SJSA1 (cell line): ENCODE measurements around the gene TEDC2. TPM values are rescaled to one million over a fixed set of nuclear protein-coding genes. Genes with fewer than 3 reads are reported as not detected.
"Not testable (repeated sequence)": the region's sequence is repeated elsewhere in the genome, so short reads cannot be mapped to it uniquely, and the experiment has no call there.

ENCODE experiments used
- DNase-seq, 2 experiments: peaks; one replicate each; pipeline ENCODE4 v3.0.0-alpha.2; 2015 to 2020; ENCODE audit warnings: low spot score in 2 of 2, low read depth in 1 of 2
- H3K27ac ChIP-seq: fragments of 250-450 bp; sonication (Bioruptor Pico); 2 replicates; pipeline ENCODE4 v1.5.1; 2020; ENCODE audit warnings: mild to moderate bottlenecking, moderate library complexity
- H3K27me3 ChIP-seq: fragments of 250-450 bp; sonication (Bioruptor Pico); replicated peaks from 2 replicates; pipeline ENCODE4 v1.5.1; 2020; ENCODE audit warnings: mild to moderate bottlenecking, moderate library complexity
- H3K36me3 ChIP-seq: fragments of 250-450 bp; sonication (Bioruptor Pico); 2 replicates; pipeline ENCODE4 v1.5.1; 2020; ENCODE audit warnings: mild to moderate bottlenecking
- H3K4me1 ChIP-seq: fragments of 250-450 bp; sonication (Bioruptor Pico); replicated peaks from 2 replicates; pipeline ENCODE4 v1.6.1; 2021; ENCODE audit warnings: mild to moderate bottlenecking
- H3K4me3 ChIP-seq: fragments of 250-450 bp; sonication (Bioruptor Pico); 2 replicates; pipeline ENCODE4 v1.5.1; 2020; ENCODE audit warnings: mild to moderate bottlenecking
- H3K9me3 ChIP-seq: fragments of 250-450 bp; sonication (Bioruptor Pico); replicated peaks from 2 replicates; pipeline ENCODE4 v1.5.1; 2020; ENCODE audit warnings: mild to moderate bottlenecking
- total RNA-seq: library from RNA; depleted of rRNA; stranded (reverse); fragments of >200 nt; shearing (Covaris generic); gene quantifications from 2 replicates; pipeline ENCODE4 v1.2.3, GENCODE V29; 2014

Gene TEDC2
- total RNA-seq, 1 experiment from 2014 or later: 36.3 TPM

DNA sequence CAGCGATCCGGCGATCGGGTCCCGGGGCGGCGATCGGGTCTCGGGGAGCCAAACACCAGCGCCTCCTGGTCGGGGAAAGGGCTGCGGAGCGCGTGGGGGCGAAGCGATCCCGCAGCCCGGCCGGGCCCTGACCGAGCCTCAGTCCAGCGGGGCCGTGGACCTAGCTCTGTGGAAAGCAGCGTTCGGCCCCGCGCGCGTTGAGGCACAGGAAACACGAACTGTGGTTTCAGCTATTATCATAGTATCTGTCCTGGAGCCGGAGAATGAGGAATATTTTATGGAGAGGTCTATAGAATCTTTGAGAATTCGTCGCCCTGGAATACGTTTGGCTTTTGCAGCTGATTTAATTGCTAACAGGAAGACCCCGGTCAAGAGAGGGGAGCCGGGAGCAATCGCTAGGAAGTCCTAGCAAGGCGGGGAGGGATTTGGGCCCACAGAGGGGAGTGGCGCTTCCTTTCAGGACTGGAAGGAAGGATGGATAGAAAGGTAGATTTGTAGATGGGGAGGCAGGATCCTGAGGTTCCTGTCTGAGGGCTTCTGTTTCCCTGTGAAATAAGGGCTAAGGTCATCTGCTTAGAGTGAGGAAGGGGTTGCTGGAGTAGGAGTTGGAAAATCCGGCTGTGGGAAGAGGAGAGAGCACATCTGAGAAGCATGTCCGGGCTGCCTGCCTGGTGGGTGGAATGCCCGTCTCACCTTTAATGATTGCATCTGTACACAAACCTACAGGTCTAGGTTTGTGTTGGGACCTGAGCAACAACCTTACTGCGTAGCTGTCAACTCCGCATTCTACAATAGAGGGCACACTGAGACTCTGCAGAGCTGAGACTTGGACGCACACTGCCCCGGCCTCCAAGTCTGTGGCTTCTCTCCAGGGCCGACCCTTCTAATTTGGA lies 29.9 kb upstream of the TEDC2 start:
- Histone ChIP-seq H3K36me3 (peaks cover 57% of the 10 kb centered on the region), H3K9me3 (no peaks in the 10 kb centered on the region), H3K4me1 (peaks cover 20% of the 10 kb centered on the region), H3K4me3 (peak overlapping the region; percentile 98), H3K27me3 (no peaks in the 10 kb centered on the region), H3K27ac (peak overlapping the region; percentile 29)
- DNase-seq: peak in 1 of 2 experiments; percentile 28

DNA sequence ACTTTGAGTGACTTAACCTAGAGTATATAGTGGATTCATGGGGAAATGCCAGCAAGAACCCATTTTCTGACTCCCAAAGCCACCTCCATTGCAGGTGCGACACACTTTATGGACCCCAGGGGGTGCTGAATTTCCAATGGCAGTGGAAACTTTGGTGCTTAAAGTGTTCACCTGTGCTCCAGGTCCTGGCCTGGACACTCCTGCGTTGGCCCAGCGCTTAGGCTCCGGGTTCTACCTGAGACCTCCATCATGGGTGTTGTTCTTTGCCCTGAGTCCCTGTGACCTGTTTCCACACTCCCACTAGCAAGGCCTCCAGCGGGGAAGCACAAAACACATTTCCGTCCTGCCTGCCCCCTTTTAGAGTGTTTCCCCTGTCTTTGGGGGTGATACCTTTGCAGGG lies 27.6 kb upstream of the TEDC2 start:
- no peak for DNase-seq
- peaks cover 20% of the 10 kb centered on the region for H3K4me1 ChIP-seq
- no peak overlapping the region for H3K27ac ChIP-seq
- H3K36me3 ChIP-seq: peaks cover 77% of the 10 kb centered on the region
- no peaks in the 10 kb centered on the region for H3K9me3 ChIP-seq
- no peaks in the 10 kb centered on the region for H3K27me3 ChIP-seq
- H3K4me3 ChIP-seq: no peak overlapping the region

DNA sequence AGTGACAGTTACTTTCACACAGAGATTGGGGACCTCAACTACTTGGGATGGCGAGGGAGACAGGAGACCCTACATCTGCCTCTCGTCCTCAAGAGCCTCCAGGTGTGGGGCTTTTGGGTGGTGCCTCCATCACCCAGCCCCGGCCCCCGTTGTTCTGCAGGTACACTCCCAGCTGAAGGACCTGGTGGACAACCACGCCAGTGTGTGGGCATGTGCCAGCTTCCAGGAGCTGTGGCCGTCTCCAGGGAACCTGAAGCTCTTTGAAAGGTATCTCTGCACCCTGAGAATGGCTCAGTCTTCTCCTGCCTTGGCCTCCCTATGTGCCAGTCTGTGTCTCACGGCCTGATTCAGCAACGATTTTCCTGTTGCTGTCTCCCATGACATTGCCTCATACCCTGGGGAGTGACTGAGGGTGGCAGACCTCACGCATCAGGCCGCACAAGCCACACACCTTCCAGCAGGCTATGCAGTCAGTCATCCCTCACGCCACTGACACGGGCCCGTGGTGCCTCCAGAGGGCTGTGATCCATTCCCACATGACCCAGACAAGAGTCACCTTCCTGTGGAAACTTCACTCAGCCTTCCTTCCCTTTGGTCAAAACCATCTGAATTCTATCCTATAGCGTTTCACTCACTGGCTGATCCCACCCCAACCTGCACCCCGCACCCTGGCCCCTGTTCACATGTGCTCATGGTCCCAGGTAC lies 27.0 kb upstream of the TEDC2 start:
- no peak for DNase-seq

DNA sequence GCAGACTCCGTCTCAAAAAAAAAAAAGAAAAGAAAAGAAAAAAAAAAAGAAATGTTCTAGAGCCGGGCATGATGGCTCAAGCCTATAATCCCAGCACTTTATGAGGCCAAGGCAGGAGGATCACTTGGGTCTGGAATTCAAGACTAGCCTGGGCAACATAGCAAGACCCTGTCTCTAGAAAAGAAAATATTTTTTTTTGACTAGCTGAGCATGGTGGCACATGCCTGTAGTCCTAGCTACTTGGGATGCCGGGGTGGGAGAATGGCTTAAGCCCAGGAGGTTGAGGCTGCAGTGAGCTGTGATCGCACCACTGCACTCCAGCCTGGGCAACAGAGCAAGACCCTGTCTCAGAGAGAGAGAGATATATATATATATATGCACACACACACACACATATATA lies 24.7 kb upstream of the TEDC2 start:
- not testable (repeated sequence) for H3K27me3 ChIP-seq, H3K4me1 ChIP-seq, H3K27ac ChIP-seq, H3K4me3 ChIP-seq, DNase-seq, H3K9me3 ChIP-seq
- H3K36me3 ChIP-seq: peaks cover 97% of the 10 kb centered on the region

More for the DNA sequence above, 27.0 kb upstream of the TEDC2 start:
- Histone ChIP-seq H3K4me3 (no peak overlapping the region), H3K9me3 (no peaks in the 10 kb centered on the region), H3K4me1 (peaks cover 20% of the 10 kb centered on the region), H3K27me3 (no peaks in the 10 kb centered on the region), H3K27ac (no peak overlapping the region), H3K36me3 (peaks cover 83% of the 10 kb centered on the region)

DNA sequence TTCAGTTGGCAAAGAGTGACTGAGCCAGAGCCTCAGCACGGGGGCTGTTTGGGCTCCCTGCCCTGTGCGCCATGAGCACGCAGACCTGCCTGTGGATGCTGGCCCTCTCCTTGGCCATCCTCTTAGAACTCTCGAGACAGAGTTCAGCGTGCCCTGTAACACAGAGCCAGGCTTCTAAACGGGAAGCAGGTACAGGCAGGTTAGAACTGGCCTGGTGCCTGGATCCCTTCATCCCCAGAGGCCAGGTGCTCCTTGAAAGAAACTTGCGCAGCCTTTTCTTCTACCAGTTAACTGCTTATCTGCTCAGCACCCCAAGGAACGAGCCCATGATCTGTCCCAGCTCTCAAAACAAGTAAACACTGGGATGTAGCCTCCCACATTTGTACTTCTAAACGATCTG lies 23.8 kb upstream of the TEDC2 start:
- Histone ChIP-seq H3K4me1 (no peaks in the 10 kb centered on the region; the same call in 1 of the 2 replicates), H3K27me3 (no peaks in the 10 kb centered on the region), H3K36me3 (peaks cover 96% of the 10 kb centered on the region), H3K27ac (no peak overlapping the region), H3K4me3 (no peak overlapping the region), H3K9me3 (no peaks in the 10 kb centered on the region)
- DNase-seq: no peak

DNA sequence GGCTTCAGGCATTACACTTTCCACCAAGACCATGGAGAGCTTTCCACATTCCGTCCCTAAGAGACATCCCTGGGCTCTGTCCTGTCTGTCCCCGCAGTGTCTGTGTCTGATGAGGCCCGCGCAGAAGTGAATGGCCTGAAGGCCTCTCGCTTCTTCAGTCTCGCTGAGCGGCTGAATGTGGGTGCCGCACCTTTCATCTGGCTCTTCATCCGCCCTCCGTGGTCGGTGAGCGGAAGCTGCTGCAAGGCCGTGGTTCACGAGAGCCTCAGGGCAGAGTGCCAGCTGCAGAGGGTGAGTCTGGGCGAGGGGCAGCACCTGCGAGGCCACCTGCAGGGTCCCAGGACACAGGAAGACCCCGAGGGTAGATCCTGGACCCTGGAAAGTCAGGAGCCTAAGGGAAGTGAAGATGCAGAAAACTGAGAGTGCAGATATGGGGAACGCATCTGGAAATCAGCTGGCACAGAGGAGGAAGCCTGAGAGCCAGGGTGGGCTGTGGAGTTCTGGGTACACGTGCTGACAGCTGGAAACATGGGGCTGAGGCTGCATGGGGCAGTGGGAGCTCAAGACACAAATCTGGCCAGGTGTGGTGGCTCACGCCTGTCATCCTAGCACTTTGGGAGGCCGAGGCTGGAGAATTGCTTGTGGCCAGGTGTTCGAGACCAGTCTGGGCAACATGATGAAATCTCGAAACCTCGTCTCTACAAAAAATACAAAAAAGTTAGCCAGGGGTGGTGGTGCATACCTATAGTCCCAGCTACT lies 22.7 kb upstream of the TEDC2 start:
- Histone ChIP-seq H3K4me1 (no peaks in the 10 kb centered on the region), H3K36me3 (peaks cover 90% of the 10 kb centered on the region)

DNA sequence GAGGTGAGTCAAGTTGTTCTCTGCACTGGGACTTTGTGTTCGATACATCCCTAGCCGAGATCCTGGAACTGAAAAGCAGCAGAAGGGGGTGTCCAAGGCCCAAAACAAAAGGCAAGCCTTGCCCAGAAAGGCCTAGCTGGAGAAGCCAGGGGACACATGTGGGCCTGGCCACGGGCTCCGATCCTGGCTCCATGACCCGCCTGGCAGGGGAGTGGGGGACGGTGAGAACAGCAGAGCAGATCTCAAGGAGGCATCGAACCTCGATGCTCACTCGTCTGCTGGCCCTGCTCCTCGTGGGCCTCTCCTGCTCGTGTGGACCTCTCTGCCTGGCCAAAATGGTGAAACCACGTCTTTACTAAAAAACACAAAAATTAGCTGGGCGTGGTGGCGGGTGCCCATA lies 21.8 kb upstream of the TEDC2 start:
- no peak overlapping the region for H3K4me3 ChIP-seq
- no peaks in the 10 kb centered on the region for H3K27me3 ChIP-seq
- H3K4me1 ChIP-seq: no peaks in the 10 kb centered on the region
- H3K9me3 ChIP-seq: no peaks in the 10 kb centered on the region
- H3K27ac ChIP-seq: no peak overlapping the region
- peaks cover 82% of the 10 kb centered on the region for H3K36me3 ChIP-seq
- DNase-seq: no peak

More for the DNA sequence above, 22.7 kb upstream of the TEDC2 start:
- H3K27ac ChIP-seq: no peak overlapping the region
- no peak for DNase-seq
- no peak overlapping the region for H3K4me3 ChIP-seq
- H3K27me3 ChIP-seq: no peaks in the 10 kb centered on the region
- no peaks in the 10 kb centered on the region for H3K9me3 ChIP-seq

DNA sequence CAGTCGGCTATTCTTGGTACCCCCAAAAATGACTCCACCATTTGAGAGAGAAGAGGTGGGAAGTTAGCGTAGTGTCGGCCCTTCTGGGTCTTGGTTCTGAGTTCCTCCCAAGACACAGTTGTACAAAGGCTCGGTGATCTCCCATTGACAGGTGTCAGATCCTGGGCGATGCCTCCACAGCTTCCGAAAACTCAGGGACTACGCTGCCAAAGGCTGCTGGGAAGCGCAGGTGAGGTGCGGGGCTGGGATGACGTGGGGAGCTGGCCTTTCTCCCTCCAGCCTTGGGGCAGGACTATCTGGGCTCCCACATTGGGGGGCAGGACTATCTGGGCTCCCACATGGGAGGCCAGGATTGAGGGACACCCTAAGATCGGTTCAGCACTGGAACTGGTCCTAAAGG lies 20.3 kb upstream of the TEDC2 start:
- H3K36me3 ChIP-seq: peaks cover 81% of the 10 kb centered on the region
- H3K4me1 ChIP-seq: no peaks in the 10 kb centered on the region
- H3K27me3 ChIP-seq: no peaks in the 10 kb centered on the region
- DNase-seq: no peak
- H3K27ac ChIP-seq: no peak overlapping the region
- no peak overlapping the region for H3K4me3 ChIP-seq
- no peaks in the 10 kb centered on the region for H3K9me3 ChIP-seq

DNA sequence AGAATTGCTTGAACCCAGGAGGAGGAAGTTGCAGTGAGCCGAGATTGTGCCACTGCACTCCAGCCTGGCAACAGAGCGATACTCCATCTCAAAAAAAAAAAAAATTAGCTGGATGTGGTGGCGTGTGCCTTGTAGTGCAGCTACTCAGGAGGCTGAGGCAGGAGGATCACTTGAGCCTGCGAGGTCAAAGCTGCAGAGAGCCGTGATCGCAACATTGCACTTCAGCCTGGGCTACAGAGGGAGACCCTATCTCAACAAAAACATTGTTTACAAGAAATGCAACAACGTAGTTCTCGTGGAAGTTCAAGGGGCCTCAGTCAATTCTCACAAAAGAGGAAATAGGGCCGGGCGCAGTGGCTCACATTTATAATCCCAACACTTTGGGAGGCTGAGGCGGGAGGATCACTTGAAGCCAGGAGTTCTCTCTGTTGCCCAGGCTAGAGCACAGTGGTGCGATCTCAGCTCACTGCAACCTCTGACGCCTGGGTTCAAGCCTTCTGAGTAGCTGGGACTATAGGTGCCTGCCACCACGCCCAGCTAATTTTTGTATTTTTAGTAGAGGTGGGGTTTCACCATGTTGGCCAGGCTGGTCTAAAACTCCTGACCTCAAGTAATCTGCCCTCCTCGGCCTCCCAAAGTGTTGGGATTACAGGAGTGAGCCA lies 18.6 kb upstream of the TEDC2 start:
- peaks cover 84% of the 10 kb centered on the region for H3K36me3 ChIP-seq
- H3K9me3 ChIP-seq, DNase-seq, H3K4me1 ChIP-seq, H3K4me3 ChIP-seq, H3K27ac ChIP-seq, H3K27me3 ChIP-seq: not testable (repeated sequence)

DNA sequence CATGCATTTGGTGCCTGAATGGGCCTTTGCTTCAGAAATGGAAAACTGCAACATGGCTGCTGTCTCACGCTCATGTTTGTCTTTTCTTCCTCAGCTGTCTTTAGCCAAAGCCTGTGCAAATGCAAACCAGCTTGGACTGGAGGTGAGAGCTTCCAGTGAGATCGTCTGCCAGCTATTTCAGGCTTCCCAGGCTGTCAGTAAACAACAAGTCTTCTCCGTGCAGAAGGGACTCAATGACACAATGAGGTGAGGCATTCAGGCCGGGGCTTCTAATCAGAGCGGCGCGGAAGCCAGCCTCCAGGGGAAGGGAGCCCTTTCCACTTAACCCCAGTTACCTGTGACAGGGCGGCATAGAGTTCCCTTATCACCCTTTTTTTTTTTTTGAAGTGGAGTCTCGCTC lies 16.4 kb upstream of the TEDC2 start:
- Histone ChIP-seq H3K4me3 (no peak overlapping the region), H3K27ac (no peak overlapping the region), H3K4me1 (0 out of 2 replicates have a peak, but pooled peaks cover 5% of the 10 kb centered on the region), H3K36me3 (peaks cover 84% of the 10 kb centered on the region), H3K9me3 (no peaks in the 10 kb centered on the region), H3K27me3 (no peaks in the 10 kb centered on the region)
- no peak for DNase-seq

DNA sequence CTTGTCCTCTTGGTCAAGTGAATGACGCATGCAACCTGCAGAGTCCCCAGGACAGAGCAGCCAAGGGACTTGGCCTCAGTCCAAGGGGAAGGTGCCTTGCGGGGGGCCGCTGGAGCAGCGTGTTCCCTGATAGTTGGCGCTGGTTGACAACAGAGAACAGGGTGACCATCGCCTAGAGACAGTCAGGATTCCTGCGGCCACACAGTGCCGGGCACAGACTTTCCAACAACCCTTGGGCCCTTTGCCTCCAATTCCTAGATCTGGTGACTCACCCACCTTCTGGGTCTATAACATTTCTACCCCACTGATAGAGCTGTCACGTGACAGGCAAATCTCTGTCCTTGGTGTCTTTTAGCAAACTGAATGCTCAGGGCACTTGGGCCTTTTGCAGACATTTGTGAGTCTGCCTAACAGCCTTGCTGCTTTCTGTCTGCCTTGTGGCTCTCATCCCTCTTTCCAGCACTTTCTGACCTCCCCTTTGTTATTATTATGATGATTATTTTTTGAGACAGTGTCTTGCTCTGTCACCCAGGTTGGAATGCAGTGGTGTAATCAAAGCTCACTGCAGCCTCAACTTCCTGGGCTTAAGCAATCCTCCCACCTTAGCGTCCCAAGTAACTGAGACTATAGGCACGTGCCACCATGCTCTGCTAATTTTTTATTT lies 11.9 kb upstream of the TEDC2 start:
- no peaks in the 10 kb centered on the region for H3K9me3 ChIP-seq
- no peak overlapping the region for H3K4me3 ChIP-seq
- peaks cover 96% of the 10 kb centered on the region for H3K36me3 ChIP-seq
- H3K27ac ChIP-seq: no peak overlapping the region
- H3K27me3 ChIP-seq: no peaks in the 10 kb centered on the region
- no peak for DNase-seq
- 0 out of 2 replicates have a peak, but pooled peaks cover 5% of the 10 kb centered on the region for H3K4me1 ChIP-seq

DNA sequence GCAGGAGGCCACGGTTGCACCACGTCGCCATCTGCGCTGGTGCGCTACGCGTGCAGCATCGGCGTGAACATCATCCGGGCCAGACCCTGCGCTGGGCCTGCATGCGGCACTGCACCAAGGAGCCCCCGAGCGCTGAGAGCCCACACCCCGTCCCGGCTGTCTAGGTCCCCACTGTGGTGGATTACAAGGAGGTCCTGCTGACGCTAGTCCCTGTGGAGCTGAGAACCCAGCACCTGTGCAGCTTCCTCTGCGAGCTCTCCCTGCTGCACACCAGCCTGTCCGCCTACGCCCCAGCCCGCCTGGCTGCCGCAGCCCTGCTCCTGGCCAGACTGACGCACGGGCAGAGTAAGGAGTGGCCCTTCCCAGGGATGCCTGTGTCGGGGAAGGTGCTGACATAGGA lies 10.8 kb upstream of the TEDC2 start:
- 0 out of 2 replicates have a peak, but pooled peaks cover 5% of the 10 kb centered on the region for H3K4me1 ChIP-seq
- peaks cover 97% of the 10 kb centered on the region for H3K36me3 ChIP-seq
- no peaks in the 10 kb centered on the region for H3K27me3 ChIP-seq
- no peak overlapping the region for H3K4me3 ChIP-seq
- no peak overlapping the region for H3K27ac ChIP-seq
- H3K9me3 ChIP-seq: no peaks in the 10 kb centered on the region
- DNase-seq: no peak

DNA sequence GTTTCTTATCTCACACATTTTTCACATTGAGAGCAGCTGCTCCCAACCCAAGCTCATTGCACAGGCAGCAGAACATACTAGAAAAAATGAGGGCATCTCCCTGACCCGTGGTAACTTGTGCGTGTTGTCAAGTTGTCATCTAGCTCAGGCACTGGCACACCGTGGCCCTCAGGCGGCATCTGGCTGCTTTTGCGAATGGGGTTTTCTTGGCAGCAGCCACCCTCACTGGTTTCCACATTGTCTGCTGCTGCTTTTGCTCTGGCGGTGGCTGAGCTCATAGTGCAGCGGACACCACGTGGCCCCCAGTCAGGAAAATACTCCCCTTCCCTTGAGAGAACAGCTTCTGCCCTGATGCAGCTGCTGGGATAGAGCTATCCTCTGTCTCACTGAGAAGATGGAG lies 9.4 kb upstream of the TEDC2 start:
- H3K36me3 ChIP-seq: peaks cover 97% of the 10 kb centered on the region
- H3K9me3 ChIP-seq: no peaks in the 10 kb centered on the region
- DNase-seq: no peak
- no peaks in the 10 kb centered on the region for H3K27me3 ChIP-seq
- H3K4me1 ChIP-seq: 0 out of 2 replicates have a peak, but pooled peaks cover 5% of the 10 kb centered on the region
- no peak overlapping the region for H3K27ac ChIP-seq
- no peak overlapping the region for H3K4me3 ChIP-seq
